SK-N-SH (cell line): ENCODE data around the gene TMPRSS11B. TPM values are rescaled to one million over a fixed set of nuclear protein-coding genes. Genes with fewer than 3 reads are reported as not detected.

Experiments used
- CTCF ChIA-PET: fragments of 300-600, 350-600 bp; formaldehyde crosslinking; extraction: SDS; loops from one replicate; lab custom pipeline; 2021; lab: Yijun Ruan, JAX
- POLR2A ChIA-PET: fragments of 350-600 bp; sonication (Branson Sonifier 250); formaldehyde crosslinking; extraction: SDS; loops from one replicate; lab custom pipeline; 2020; ENCODE audit warnings: antibody characterized with exemption, inconsistent platforms; lab: Yijun Ruan, JAX
- DNase-seq: peaks from one replicate; pipeline ENCODE4 v3.0.0; 2012
- H2AFZ ChIP-seq: fragments of 200-600 bp; sonication (generic); 2 replicates; pipeline ENCODE4 v1.8.1; 2016; ENCODE audit warnings: antibody characterized with exemption, mild to moderate bottlenecking, low read depth
- H3F3A ChIP-seq: fragments of 200-600 bp; sonication (generic); replicated peaks from 2 replicates; pipeline ENCODE3; 2016; ENCODE audit warnings: antibody characterized with exemption, mild to moderate bottlenecking; ENCODE audit not compliant: insufficient read depth
- H3K27ac ChIP-seq, 2 experiments: fragments of 200-500 bp in 1 of 2; fragments of 200-600 bp in 1 of 2; sonication (Bioruptor generic) in 1 of 2; sonication (generic), shearing (Covaris generic) in 1 of 2; 2 replicates each; pipeline versions ENCODE4 v1.5.1 to v1.6.1; 2014 to 2016; ENCODE audit warnings: low read depth in 2 of 2, inconsistent platforms in 1 of 2, low read length in 1 of 2, mild to moderate bottlenecking in 1 of 2, mixed read lengths in 1 of 2
- H3K27me3 ChIP-seq: fragments of 200-600 bp; sonication (generic), shearing (Covaris generic); 2 replicates; pipeline ENCODE4 v1.6.1; 2016; ENCODE audit warnings: mixed run types; ENCODE audit not compliant: insufficient read depth
- H3K36me3 ChIP-seq, 2 experiments: fragments of 200-500 bp in 1 of 2; fragments of 200-600 bp in 1 of 2; sonication (Bioruptor generic) in 1 of 2; sonication (generic) in 1 of 2; replicated peaks in 1 of 2; 2 replicates each; pipeline versions ENCODE3 to v1.5.1; 2014 to 2016; ENCODE audit warnings: low read length in 1 of 2, mild to moderate bottlenecking in 1 of 2; ENCODE audit not compliant: insufficient read depth in 2 of 2, control insufficient read depth in 1 of 2
- H3K4me1 ChIP-seq, 2 experiments: fragments of 200-500 bp in 1 of 2; fragments of 200-600 bp in 1 of 2; sonication (Bioruptor generic) in 1 of 2; sonication (generic), shearing (Covaris generic) in 1 of 2; 2 replicates each; pipeline versions ENCODE4 v1.5.1 to v1.6.1; 2014 to 2016; ENCODE audit warnings: low read depth in 1 of 2, low read length in 1 of 2, mixed run types in 1 of 2; ENCODE audit not compliant: insufficient read depth in 2 of 2, control insufficient read depth in 1 of 2
- H3K4me2 ChIP-seq: fragments of 200-600 bp; sonication (generic), shearing (Covaris generic); 2 replicates; pipeline ENCODE4 v1.6.1; 2017; ENCODE audit warnings: mixed run types
- H3K4me3 ChIP-seq, 2 experiments: fragments of 200-500 bp in 1 of 2; fragments of 200-600 bp in 1 of 2; sonication (Bioruptor generic) in 1 of 2; sonication (generic), shearing (Covaris generic) in 1 of 2; 2 replicates each; pipeline versions ENCODE4 v1.5.1 to v1.8.1; 2014 to 2016; ENCODE audit warnings: low read depth in 2 of 2, inconsistent platforms in 1 of 2, low read length in 1 of 2, mild to moderate bottlenecking in 1 of 2, mixed read lengths in 1 of 2, moderate library complexity in 1 of 2
- H3K79me2 ChIP-seq: fragments of 200-600 bp; sonication (generic); 2 replicates; pipeline ENCODE4 v1.8.1; 2017; ENCODE audit warnings: mild to moderate bottlenecking; ENCODE audit not compliant: insufficient read depth
- H3K9ac ChIP-seq: fragments of 200-600 bp; sonication (generic); 2 replicates; pipeline ENCODE4 v1.6.1; 2017; ENCODE audit warnings: mixed run types
- H3K9me2 ChIP-seq: fragments of 200-600 bp; sonication (generic); 2 replicates; pipeline ENCODE4 v1.6.1; 2017; ENCODE audit warnings: mixed run types
- H3K9me3 ChIP-seq: fragments of 200-600 bp; sonication (generic); 2 replicates; pipeline ENCODE4 v1.6.1; 2017; ENCODE audit warnings: mixed run types, mild to moderate bottlenecking, moderate library complexity
- H4K20me1 ChIP-seq: fragments of 200-600 bp; sonication (generic); 2 replicates; pipeline ENCODE4 v1.6.1; 2017; ENCODE audit warnings: mild to moderate bottlenecking, mixed run types; ENCODE audit not compliant: insufficient read depth
- CTCF ChIP-seq: fragments of 200-600 bp; sonication (generic); IDR thresholded peaks from 2 replicates; pipeline ENCODE4 v1.6.1; 2017; ENCODE audit warnings: antibody characterized with exemption, mild to moderate bottlenecking, moderate library complexity
- FOSL2 ChIP-seq: IDR thresholded peaks from 2 replicates; pipeline ENCODE4 v1.4.0; 2012; ENCODE audit warnings: low read depth, mild to moderate bottlenecking, moderate library complexity, borderline replicate concordance
- FOXM1 ChIP-seq: IDR thresholded peaks from 2 replicates; pipeline ENCODE4 v1.4.0; 2012; ENCODE audit warnings: low read depth, mild to moderate bottlenecking
- GABPA ChIP-seq: IDR thresholded peaks from 2 replicates; pipeline ENCODE4 v1.4.0; 2012; ENCODE audit warnings: low read depth, mild to moderate bottlenecking
- GATA2 ChIP-seq: sonication (generic); formaldehyde crosslinking; IDR thresholded peaks from 2 replicates; pipeline ENCODE4 v1.5.0; 2020; ENCODE audit warnings: mild to moderate bottlenecking, missing genetic modification reagents
- JUND ChIP-seq: IDR thresholded peaks from 2 replicates; pipeline ENCODE4 v1.4.0; 2012
- MEF2A ChIP-seq: IDR thresholded peaks from 2 replicates; pipeline ENCODE4 v1.4.0; 2012; ENCODE audit warnings: low read depth, borderline replicate concordance
- MXI1 ChIP-seq: IDR thresholded peaks from 2 replicates; pipeline ENCODE4 v1.6.1; 2012; ENCODE audit warnings: mild to moderate bottlenecking, low read depth, low read length, improper control_type of control experiment
- PBX3 ChIP-seq: IDR thresholded peaks from 2 replicates; pipeline ENCODE4; 2012
- RCOR1 ChIP-seq: fragments of 150-350 bp; IDR thresholded peaks from 2 replicates; pipeline ENCODE4 v1.6.1; 2017; ENCODE audit warnings: antibody characterized with exemption, low read length
- REST ChIP-seq: IDR thresholded peaks from 2 replicates; pipeline ENCODE4 v1.6.1; 2012; ENCODE audit warnings: mild to moderate bottlenecking, low read depth, low read length, moderate library complexity
- SIN3A ChIP-seq: IDR thresholded peaks from 2 replicates; pipeline ENCODE4 v1.6.1; 2012; ENCODE audit warnings: low read depth, mild to moderate bottlenecking, low read length, moderate library complexity, borderline replicate concordance
- SMC3 ChIP-seq: IDR thresholded peaks from 2 replicates; pipeline ENCODE4 v1.6.1; 2012; ENCODE audit warnings: low read depth, low read length, improper control_type of control experiment
- TAF1 ChIP-seq: IDR thresholded peaks from 2 replicates; pipeline ENCODE4 v1.6.1; 2012; ENCODE audit warnings: low read depth, mild to moderate bottlenecking, low read length, moderate library complexity, borderline replicate concordance
- TCF12 ChIP-seq: IDR thresholded peaks from 2 replicates; pipeline ENCODE4 v1.4.0; 2012
- USF2 ChIP-seq: fragments of 150-350 bp; IDR thresholded peaks from 2 replicates; pipeline ENCODE4 v1.6.1; 2017; ENCODE audit warnings: antibody characterized with exemption, low read length, low read depth, borderline replicate concordance
- YY1 ChIP-seq: IDR thresholded peaks from 2 replicates; pipeline ENCODE4 v1.4.0; 2012; ENCODE audit warnings: low read depth, mild to moderate bottlenecking
- ZBTB33 ChIP-seq: IDR thresholded peaks from 2 replicates; pipeline ENCODE4 v1.4.0; 2012; ENCODE audit warnings: low read depth, borderline replicate concordance
- WGBS: methylation state at CpG from one replicate; pipeline ENCODE4 v1.1.6; 2017; ENCODE audit warnings: low lambda C conversion rate; 5-methylcytosine and 5-hydroxymethylcytosine counted together
- polyA plus RNA-seq, 3 experiments: library from polyadenylated mRNA; depleted of rRNA; stranded (reverse); fragments of >200 nt; gene quantifications; 2 replicates each; pipeline ENCODE4 v1.2.3, GENCODE V29; 2012

Gene TMPRSS11B
- polyA plus RNA-seq, 1 of the 3 experiments (the other 2 are of a cell fraction): not detected

GRCh38 chr4:68216501-68216900 is 29.0 kb downstream of the TMPRSS11B start (continued):
- TF ChIP-seq PBX3 (no peak), USF2 (no peak), FOXM1 (no peak), TAF1 (no peak), YY1 (no peak), REST (no peak), FOSL2 (no peak)

GRCh38 chr4:68209003-68209402 is 36.5 kb downstream of the TMPRSS11B start:
- no peak for DNase-seq
- Histone ChIP-seq H4K20me1 (no peaks in the 10 kb centered on the region), H3K4me3 (no peak overlapping the region), H3K9me2 (no peaks in the 10 kb centered on the region), H3K9ac (no peak overlapping the region), H3K9me3 (peaks cover 6% of the 10 kb centered on the region; the same call in 1 of the 2 replicates), H3K36me3 (no peaks in the 10 kb centered on the region), H3K4me1 (no peaks in the 10 kb centered on the region), H3K4me2 (no peak overlapping the region), H3K27ac (no peak overlapping the region), H3F3A (no peaks in the 10 kb centered on the region), H3K27me3 (no peaks in the 10 kb centered on the region), H2AFZ (no peak overlapping the region), H3K79me2 (no peaks in the 10 kb centered on the region)
- 2% methylated on average over 1 of the region's 1 CpG for WGBS
- POLR2A ChIA-PET: no interaction called here
- CTCF ChIA-PET: no interaction called here
- TF ChIP-seq TCF12: no peak
- TF ChIP-seq GATA2 (CRISPR knock-in tag): no peak
- TF ChIP-seq YY1: no peak
- no peak for TF ChIP-seq JUND
- TF ChIP-seq MEF2A: no peak
- no peak for TF ChIP-seq FOSL2
- TF ChIP-seq RCOR1: no peak
- no peak for TF ChIP-seq USF2
- TF ChIP-seq MXI1: no peak
- TF ChIP-seq ZBTB33: no peak
- TF ChIP-seq TAF1: no peak
- TF ChIP-seq SIN3A: no peak
- TF ChIP-seq CTCF: no peak
- TF ChIP-seq PBX3: no peak
- no peak for TF ChIP-seq GABPA
- no peak for TF ChIP-seq SMC3
